CD4-positive, alpha-beta T cell (primary cell): ENCODE data around the gene OSBPL3. TPM values are rescaled to one million over a fixed set of nuclear protein-coding genes. Genes with fewer than 3 reads are reported as not detected.

ENCODE experiments used
- ATAC-seq: fragments of 200-7000 bp; cut with Tn5 transposase; one replicate; pipeline ENCODE4 v1.10.0; 2022; ENCODE audit warnings: mild to moderate bottlenecking; ENCODE audit not compliant: poor library complexity
- CTCF ChIA-PET: fragments of 350-600 bp; sonication (Branson Sonifier 250); formaldehyde crosslinking; loops from one replicate; lab custom pipeline; 2021; ENCODE audit warnings: antibody characterized with exemption, inconsistent platforms; lab: Charles Lee
- POLR2A ChIA-PET: fragments of 350-600 bp; sonication (Branson Sonifier 250); formaldehyde crosslinking; loops from one replicate; lab custom pipeline; 2021; ENCODE audit warnings: antibody characterized with exemption, inconsistent platforms; lab: Charles Lee
- DNase-seq, 14 experiments: peaks; one replicate each; pipeline ENCODE4 v3.0.0-alpha.2; 2013 to 2020; ENCODE audit warnings: mixed read lengths in 2 of 14
- H3K27ac ChIP-seq, 2 donors: one replicate each; pipeline versions ENCODE4 v1.5.1 to v1.7.0; 2013; ENCODE audit warnings: low read length in 2 of 2, low read depth in 1 of 2, mild to moderate bottlenecking in 1 of 2
- H3K27me3 ChIP-seq, 2 experiments: 1 replicate in 1 of 2; 2 replicates in 1 of 2; pipeline versions ENCODE4 v1.6.1 to v1.7.0; 2013; ENCODE audit warnings: low read length in 2 of 2, control low read depth in 1 of 2, mild to moderate bottlenecking in 1 of 2, moderate library complexity in 1 of 2; ENCODE audit not compliant: insufficient read depth in 2 of 2, control insufficient read depth in 1 of 2
- H3K36me3 ChIP-seq: one replicate; pipeline ENCODE4 v1.6.1; 2013; ENCODE audit warnings: low read length, control low read depth; ENCODE audit not compliant: insufficient read depth
- H3K4me1 ChIP-seq: one replicate; pipeline ENCODE4 v1.6.1; 2013; ENCODE audit warnings: low read length, control low read depth; ENCODE audit not compliant: insufficient read depth
- H3K4me3 ChIP-seq: one replicate; pipeline ENCODE4 v1.5.1; 2013; ENCODE audit warnings: mild to moderate bottlenecking, low read length, moderate library complexity
- H3K9me3 ChIP-seq, 2 experiments: 1 replicate in 1 of 2; 2 replicates in 1 of 2; pipeline versions ENCODE4 v1.6.1 to v1.7.0; 2013; ENCODE audit warnings: low read length in 2 of 2, mild to moderate bottlenecking in 2 of 2, control low read depth in 1 of 2, moderate library complexity in 1 of 2; ENCODE audit not compliant: control insufficient read depth in 1 of 2, insufficient read depth in 1 of 2
- H3K27ac Mint-ChIP-seq: one replicate; pipeline ENCODE4 v1.8.0; 2020; ENCODE audit warnings: mixed read lengths
- H3K27me3 Mint-ChIP-seq: one replicate; pipeline ENCODE4 v1.8.0; 2021; ENCODE audit warnings: mixed read lengths
- H3K36me3 Mint-ChIP-seq: one replicate; pipeline ENCODE4 v1.8.0; 2021; ENCODE audit warnings: low read depth, mixed read lengths
- H3K4me1 Mint-ChIP-seq: one replicate; pipeline ENCODE4 v1.8.0; 2021; ENCODE audit warnings: low read depth, mixed read lengths
- H3K4me3 Mint-ChIP-seq: one replicate; pipeline ENCODE4 v1.8.0; 2020; ENCODE audit warnings: mild to moderate bottlenecking, mixed read lengths
- H3K9me3 Mint-ChIP-seq: one replicate; pipeline ENCODE4 v1.8.0; 2020; ENCODE audit warnings: mixed read lengths
- intact Hi-C, 2 experiments: fragments of 100-400 bp; cut with DNase I in 1 of 2; cut with micrococcal nuclease in 1 of 2; formaldehyde crosslinking; loops; one replicate each; pipeline versions ENCODE4 v1.15.1 to v1.9.0; 2023 to 2025; cut with DNase I, micrococcal nuclease
- total RNA-seq, 174 experiments: library from RNA in 2 of 174; stranded (reverse) in 2 of 174; gene quantifications; one replicate each; pipeline ENCODE4 v1.2.3 and lab custom pipeline; 2021 to 2026
- TF ChIP-seq, protein P1 (sequence below): fragments of 200-600 bp; IDR thresholded peaks from one replicate; pipeline ENCODE4 v1.8.0; 2022; ENCODE audit warnings: antibody characterized with exemption, mild to moderate bottlenecking

Gene OSBPL3
- total RNA-seq, 2 experiments from 2014 or later, result 25.4 to 25.9 TPM

GRCh38 chr7:24821045-24821753, 158.8 kb downstream of the OSBPL3 start:
- ChIA-PET CTCF (interaction anchor here (0.8 to 3.8 kb wide), 27 partner anchors 10 to 1274 kb away, joined by 3 to 28 read pairs (median 6); partner anchors contain the start of genes CYCS and OSBPL3), POLR2A (interaction anchor here (0.6 to 4.1 kb wide), 19 partner anchors 8 to 1379 kb away, joined by 3 to 86 read pairs (median 4); partner anchors contain the start of genes CYCS, HNRNPA2B1 and OSBPL3)
- intact Hi-C loops, result loop anchor here (1.0 to 5.0 kb wide), 6 partner anchors 86 to 304 kb away; partner anchors contain the start of genes OSBPL3 (in 2 of the 2) and CYCS (in 1 of the 2)
- TF ChIP-seq, protein P1, sequence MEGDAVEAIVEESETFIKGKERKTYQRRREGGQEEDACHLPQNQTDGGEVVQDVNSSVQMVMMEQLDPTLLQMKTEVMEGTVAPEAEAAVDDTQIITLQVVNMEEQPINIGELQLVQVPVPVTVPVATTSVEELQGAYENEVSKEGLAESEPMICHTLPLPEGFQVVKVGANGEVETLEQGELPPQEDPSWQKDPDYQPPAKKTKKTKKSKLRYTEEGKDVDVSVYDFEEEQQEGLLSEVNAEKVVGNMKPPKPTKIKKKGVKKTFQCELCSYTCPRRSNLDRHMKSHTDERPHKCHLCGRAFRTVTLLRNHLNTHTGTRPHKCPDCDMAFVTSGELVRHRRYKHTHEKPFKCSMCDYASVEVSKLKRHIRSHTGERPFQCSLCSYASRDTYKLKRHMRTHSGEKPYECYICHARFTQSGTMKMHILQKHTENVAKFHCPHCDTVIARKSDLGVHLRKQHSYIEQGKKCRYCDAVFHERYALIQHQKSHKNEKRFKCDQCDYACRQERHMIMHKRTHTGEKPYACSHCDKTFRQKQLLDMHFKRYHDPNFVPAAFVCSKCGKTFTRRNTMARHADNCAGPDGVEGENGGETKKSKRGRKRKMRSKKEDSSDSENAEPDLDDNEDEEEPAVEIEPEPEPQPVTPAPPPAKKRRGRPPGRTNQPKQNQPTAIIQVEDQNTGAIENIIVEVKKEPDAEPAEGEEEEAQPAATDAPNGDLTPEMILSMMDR, result no peak
- peak; percentile 58 to 93 (median 76) for DNase-seq
- ATAC-seq, result peak; percentile 85
- peaks cover 12% of the 10 kb centered on the region for H3K36me3 Mint-ChIP-seq
- H3K4me3 Mint-ChIP-seq, result peak overlapping the region; percentile 66
- peaks cover 49% of the 10 kb centered on the region for H3K4me1 Mint-ChIP-seq
- Histone ChIP-seq H3K4me1 (peaks cover 44% of the 10 kb centered on the region), H3K27me3 (no peaks in the 10 kb centered on the region), H3K9me3 (no peaks in the 10 kb centered on the region), H3K36me3 (peaks cover 14% of the 10 kb centered on the region), H3K27ac (peak overlapping the region; percentile 86 to 87), H3K4me3 (peak overlapping the region; percentile 0)
- H3K27me3 Mint-ChIP-seq, result no peaks in the 10 kb centered on the region
- peak overlapping the region; percentile 97 for H3K27ac Mint-ChIP-seq
- H3K9me3 Mint-ChIP-seq, result no peaks in the 10 kb centered on the region

- Histone ChIP-seq H3K27ac (peak overlapping the region; percentile 86 to 87), H3K27me3 (no peaks in the 10 kb centered on the region), H3K4me1 (peaks cover 39% of the 10 kb centered on the region), H3K9me3 (no peaks in the 10 kb centered on the region), H3K36me3 (peaks cover 14% of the 10 kb centered on the region), H3K4me3 (peak overlapping the region; percentile 15)
- DNase-seq (peak in 1 of 14 experiments; percentile 42), ATAC-seq (no peak)
- POLR2A ChIA-PET, result interaction anchor here (0.6 to 4.1 kb wide), 17 partner anchors 8 to 360 kb away, joined by 3 to 86 read pairs (median 5); partner anchors contain the start of genes CYCS and OSBPL3
- H3K4me1 Mint-ChIP-seq, result peaks cover 43% of the 10 kb centered on the region
- peak overlapping the region; percentile 84 for H3K4me3 Mint-ChIP-seq
- TF ChIP-seq, protein P1, result no peak
- intact Hi-C loops, result loop anchor here (1.0 to 5.0 kb wide), 7 partner anchors 87 to 305 kb away; partner anchors contain the start of genes OSBPL3 (in 2 of the 2) and CYCS (in 1 of the 2)
- no peaks in the 10 kb centered on the region for H3K27me3 Mint-ChIP-seq
- H3K9me3 Mint-ChIP-seq, result no peaks in the 10 kb centered on the region
- peaks cover 18% of the 10 kb centered on the region for H3K36me3 Mint-ChIP-seq
- peak overlapping the region; percentile 97 for H3K27ac Mint-ChIP-seq
- CTCF ChIA-PET, result interaction anchor here (0.6 to 3.8 kb wide), 30 partner anchors 9 to 1274 kb away, joined by 3 to 28 read pairs (median 6); partner anchors contain the start of genes CYCS and OSBPL3
Observed at GRCh38 chr7:24820730-24821044, 159.3 kb downstream of the OSBPL3 start.

DNA sequence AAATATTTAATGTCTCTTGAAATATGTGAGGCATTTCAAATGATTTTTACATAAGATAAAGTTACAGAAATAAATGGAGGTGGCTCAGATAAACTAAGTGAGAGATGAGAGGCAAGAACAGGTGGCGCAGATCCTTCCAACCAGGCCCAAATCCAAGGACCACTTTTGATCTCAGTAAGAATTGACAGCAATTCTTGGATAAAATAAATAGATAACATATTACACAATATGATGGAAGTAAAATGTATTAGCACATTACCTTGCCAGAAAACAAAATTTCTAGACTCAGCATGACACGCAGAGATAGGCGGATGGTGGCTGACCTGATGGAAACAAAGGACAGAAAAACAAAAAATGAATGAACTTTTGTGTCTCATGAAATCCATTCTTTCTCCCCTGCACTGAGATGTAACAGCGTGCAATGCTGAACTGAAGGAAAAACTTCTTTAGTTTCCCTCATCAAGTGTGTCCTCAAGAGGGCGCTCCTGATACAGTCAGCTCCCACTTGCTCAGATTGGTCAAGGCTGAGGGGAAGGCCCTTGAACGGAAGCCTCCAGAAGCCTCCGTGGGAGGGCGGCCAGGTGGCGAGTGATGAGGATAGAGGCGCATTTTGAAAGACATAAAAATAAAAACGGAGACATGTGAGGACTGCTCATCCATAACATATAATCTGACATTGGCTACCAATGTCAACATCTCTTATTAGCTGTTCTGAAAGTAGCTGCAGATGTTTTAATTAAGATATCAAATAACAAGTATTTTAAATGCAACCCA, 159.9 kb downstream of the OSBPL3 start:
- H3K27ac ChIP-seq, result peak overlapping the region; percentile 86 to 87
- no peaks in the 10 kb centered on the region for H3K9me3 Mint-ChIP-seq
- H3K4me1 ChIP-seq, result peaks cover 34% of the 10 kb centered on the region
- peaks cover 23% of the 10 kb centered on the region for H3K36me3 Mint-ChIP-seq
- ChIA-PET CTCF (interaction anchor here (0.6 to 3.8 kb wide), 30 partner anchors 9 to 1273 kb away, joined by 3 to 28 read pairs (median 6); partner anchors contain the start of genes CYCS and OSBPL3), POLR2A (interaction anchor here (0.6 to 4.1 kb wide), 12 partner anchors 9 to 305 kb away, joined by 3 to 86 read pairs (median 6); partner anchors contain the start of genes CYCS and OSBPL3)
- intact Hi-C loops, result loop anchor here (1.0 to 5.0 kb wide), 3 partner anchors 87 to 250 kb away; partner anchors contain the start of gene OSBPL3 (in 1 of the 2)
- no peaks in the 10 kb centered on the region for H3K27me3 ChIP-seq
- H3K27me3 Mint-ChIP-seq, result no peaks in the 10 kb centered on the region
- H3K4me3 ChIP-seq, result peak overlapping the region; percentile 15
- peaks cover 38% of the 10 kb centered on the region for H3K4me1 Mint-ChIP-seq
- no peaks in the 10 kb centered on the region for H3K9me3 ChIP-seq
- peak overlapping the region; percentile 84 for H3K4me3 Mint-ChIP-seq
- peak overlapping the region; percentile 97 for H3K27ac Mint-ChIP-seq
- DNase-seq (peak; percentile 45 to 89 (median 62)), ATAC-seq (peak; percentile 7)
- H3K36me3 ChIP-seq, result peaks cover 18% of the 10 kb centered on the region
- TF ChIP-seq, protein P1, result peak; percentile 95
